Breast epithelium (tissue), 4 donors: Measurements from ENCODE around the gene DCUN1D3. TPM values are rescaled to one million over a fixed set of nuclear protein-coding genes. Genes with fewer than 3 reads are reported as not detected.

Experiments used
- DNase-seq, 2 donors: peaks; one replicate each; pipeline ENCODE4 v3.0.0-alpha.2; 2019; ENCODE audit warnings: low spot score in 2 of 2
- H3K27ac ChIP-seq, 2 donors: fragments of 200-600 bp; sonication (generic) in 1 of 2; one replicate each; pipeline ENCODE4 v1.5.1; 2016 to 2019; ENCODE audit warnings: mild to moderate bottlenecking in 1 of 2
- H3K27me3 ChIP-seq, 2 donors: fragments of 200-600 bp; sonication (generic) in 1 of 2; one replicate each; pipeline versions ENCODE4 v1.5.1 to v1.6.0; 2017 to 2019; ENCODE audit warnings: control low read depth in 1 of 2, mild to moderate bottlenecking in 1 of 2
- H3K36me3 ChIP-seq: fragments of 200-600 bp; one replicate; pipeline ENCODE4 v1.5.1; 2019
- H3K4me1 ChIP-seq, 2 donors: fragments of 200-600 bp; sonication (generic); one replicate each; pipeline ENCODE4 v1.5.1; 2016 to 2019; ENCODE audit warnings: control low read depth in 1 of 2
- H3K4me3 ChIP-seq, 3 donors: fragments of 200-600 bp; sonication (generic); 1 replicate in 2 of 3; 2 replicates in 1 of 3; pipeline ENCODE4 v1.5.1; 2016 to 2019; ENCODE audit warnings: mild to moderate bottlenecking in 3 of 3, moderate library complexity in 2 of 3
- H3K9me3 ChIP-seq, 2 donors: fragments of 200-600 bp; sonication (generic) in 1 of 2; one replicate each; pipeline ENCODE4 v1.5.1; 2016 to 2019; ENCODE audit warnings: control low read depth in 1 of 2
- CTCF ChIP-seq, 3 donors: fragments of 450-650 bp; IDR thresholded peaks; one replicate each; pipeline ENCODE4 v1.5.1; 2016 to 2017; ENCODE audit warnings: antibody characterized with exemption in 3 of 3, mild to moderate bottlenecking in 3 of 3, moderate library complexity in 3 of 3
- POLR2A ChIP-seq: fragments of 450-650 bp; IDR thresholded peaks from one replicate; pipeline ENCODE4 v1.6.1; 2016; ENCODE audit warnings: antibody characterized with exemption, mild to moderate bottlenecking, moderate library complexity
- POLR2AphosphoS5 ChIP-seq, 3 donors: sonication (generic); formaldehyde crosslinking; IDR thresholded peaks; one replicate each; pipeline ENCODE4 v1.6.1; 2017; ENCODE audit warnings: antibody characterized with exemption in 3 of 3
- intact Hi-C: fragments of 100-400 bp; cut with DNase I; formaldehyde crosslinking; loops from one replicate; pipeline ENCODE4 v1.15.1; 2023; ENCODE audit warnings: low total_unique reads
- total RNA-seq, 3 donors: library from RNA; depleted of rRNA; stranded (reverse); fragments of >200 nt; gene quantifications; one replicate each; pipeline ENCODE4 v1.1.0, GENCODE V29; 2016

Gene DCUN1D3
- total RNA-seq, 3 donors from 2014 or later: 22.7 to 43.8 (median 26.2) TPM

- H3K36me3 ChIP-seq: no peaks in the 10 kb centered on the region
- TF ChIP-seq POLR2A: no peak
- no peak for TF ChIP-seq CTCF (IDR thresholded peaks at IDR 0.05)
- no peak overlapping the region for H3K27ac ChIP-seq
- no peaks in the 10 kb centered on the region for H3K27me3 ChIP-seq
- no peak overlapping the region for H3K4me3 ChIP-seq
- intact Hi-C loops: no loop called here
- H3K9me3 ChIP-seq: no peaks in the 10 kb centered on the region
- no peaks in the 10 kb centered on the region for H3K4me1 ChIP-seq
- no peak for DNase-seq
These were observed 44.9 kb upstream of the DCUN1D3 start for GRCh38 chr16:20944861-20945574.

DNA sequence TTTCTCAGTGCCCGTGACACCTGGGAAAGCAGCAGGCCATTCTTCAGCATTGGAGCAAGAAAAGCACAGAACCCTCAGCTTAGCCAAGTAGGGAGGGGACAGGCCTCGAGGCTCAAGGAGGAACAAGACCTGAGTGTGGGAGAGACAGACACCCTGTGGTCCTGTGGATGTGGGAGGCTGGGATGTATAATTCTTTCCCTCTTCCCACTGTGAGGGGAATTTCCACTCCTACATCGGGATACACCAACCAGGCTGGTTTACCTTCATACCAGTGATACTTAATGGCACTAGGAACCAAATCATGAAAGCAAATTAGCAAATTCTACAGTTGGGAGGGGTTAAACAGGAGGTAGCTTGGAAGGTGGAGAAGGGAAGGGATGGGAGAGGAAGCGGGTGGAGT lies 42.1 kb upstream of the DCUN1D3 start:
- TF ChIP-seq POLR2AphosphoS5 (IDR thresholded peaks at IDR 0.05) (no peak), POLR2A (no peak), CTCF (IDR thresholded peaks at IDR 0.05) (no peak)
- DNase-seq: no peak
- H3K4me1 ChIP-seq: no peaks in the 10 kb centered on the region
- no peak overlapping the region for H3K4me3 ChIP-seq
- H3K27me3 ChIP-seq: no peaks in the 10 kb centered on the region
- no peaks in the 10 kb centered on the region for H3K9me3 ChIP-seq
- intact Hi-C loops: no loop called here
- H3K27ac ChIP-seq: no peak overlapping the region
- H3K36me3 ChIP-seq: no peaks in the 10 kb centered on the region

DNA sequence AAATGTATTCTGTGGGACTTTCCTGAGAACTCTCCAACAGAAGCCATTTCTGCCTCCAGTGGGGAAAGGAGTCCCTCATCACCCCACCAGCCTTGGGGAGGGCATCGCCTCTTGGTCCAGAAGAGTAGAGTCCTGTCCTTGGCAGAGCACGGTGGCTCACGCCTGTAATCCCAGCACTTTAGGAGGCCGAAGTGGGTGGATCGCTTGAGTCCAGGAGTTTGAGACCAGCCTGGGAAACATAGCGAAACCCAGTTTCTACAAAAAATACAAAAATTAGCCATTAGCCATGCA lies 41.4 kb upstream of the DCUN1D3 start:
- no peak overlapping the region for H3K4me3 ChIP-seq
- H3K9me3 ChIP-seq: no peaks in the 10 kb centered on the region
- H3K27ac ChIP-seq: no peak overlapping the region
- H3K36me3 ChIP-seq: no peaks in the 10 kb centered on the region
- intact Hi-C loops: no loop called here
- H3K4me1 ChIP-seq: no peaks in the 10 kb centered on the region
- no peak for DNase-seq
- TF ChIP-seq POLR2AphosphoS5 (IDR thresholded peaks at IDR 0.05) (no peak), CTCF (IDR thresholded peaks at IDR 0.05) (no peak), POLR2A (no peak)
- no peaks in the 10 kb centered on the region for H3K27me3 ChIP-seq

GRCh38 chr16:20940871-20941635 lies 40.9 kb upstream of the DCUN1D3 start:
- no peaks in the 10 kb centered on the region for H3K4me1 ChIP-seq
- intact Hi-C loops: no loop called here
- no peaks in the 10 kb centered on the region for H3K36me3 ChIP-seq
- no peak overlapping the region for H3K27ac ChIP-seq
- no peak for DNase-seq
- H3K9me3 ChIP-seq: no peaks in the 10 kb centered on the region
- H3K4me3 ChIP-seq: no peak overlapping the region
- TF ChIP-seq POLR2A: no peak
- H3K27me3 ChIP-seq: no peaks in the 10 kb centered on the region

GRCh38 chr16:20939611-20940010 lies 39.5 kb upstream of the DCUN1D3 start:
- H3K9me3 ChIP-seq: no peaks in the 10 kb centered on the region
- H3K4me3 ChIP-seq: no peak overlapping the region
- no peak overlapping the region for H3K27ac ChIP-seq
- no peak for TF ChIP-seq POLR2A
- TF ChIP-seq CTCF (IDR thresholded peaks at IDR 0.05): no peak
- no peak for TF ChIP-seq POLR2AphosphoS5 (IDR thresholded peaks at IDR 0.05)
- intact Hi-C loops: no loop called here
- DNase-seq: no peak
- H3K4me1 ChIP-seq: no peaks in the 10 kb centered on the region
- no peaks in the 10 kb centered on the region for H3K36me3 ChIP-seq
- H3K27me3 ChIP-seq: no peaks in the 10 kb centered on the region
